B cell (primary cell): ENCODE measurements around the gene TRIM2. TPM values are rescaled to one million over a fixed set of nuclear protein-coding genes. Genes with fewer than 3 reads are reported as not detected.

ENCODE experiments used
- ATAC-seq: fragments of 200-7000 bp; cut with Tn5 transposase; one replicate; pipeline ENCODE4 v1.10.0; 2021; ENCODE audit warnings: low read depth, mild to moderate bottlenecking, moderate number of reproducible peaks, moderate library complexity
- CTCF ChIA-PET: fragments of 350-600 bp; sonication (Branson Sonifier 250); formaldehyde crosslinking; loops from one replicate; lab custom pipeline; 2021; ENCODE audit warnings: antibody characterized with exemption, inconsistent platforms; lab: Charles Lee
- POLR2A ChIA-PET: fragments of 350-600 bp; sonication (Branson Sonifier 250); formaldehyde crosslinking; loops from one replicate; lab custom pipeline; 2021; ENCODE audit warnings: antibody characterized with exemption; lab: Charles Lee
- DNase-seq: peaks from one replicate; pipeline ENCODE4 v3.0.0; 2013
- H2AFZ ChIP-seq: 2 replicates; pipeline ENCODE4 v1.6.1; 2012; ENCODE audit warnings: mild to moderate bottlenecking, low read depth, low read length; ENCODE audit not compliant: insufficient read depth, poor library complexity, severe bottlenecking
- H3K27ac ChIP-seq, 2 donors: 1 replicate in 1 of 2; 2 replicates in 1 of 2; pipeline ENCODE4 v1.5.1; 2012 to 2013; ENCODE audit warnings: low read length in 2 of 2, mild to moderate bottlenecking in 2 of 2, moderate library complexity in 1 of 2
- H3K27me3 ChIP-seq, 4 experiments: fragments of 200-600 bp in 1 of 4; sonication (generic) in 1 of 4; replicated peaks in 1 of 4; 1 replicate in 2 of 4; 2 replicates in 2 of 4; pipeline versions ENCODE4 v1.6.1 to v1.7.0; 2013 to 2016; ENCODE audit warnings: low read length in 3 of 4, mild to moderate bottlenecking in 2 of 4, mixed read lengths in 1 of 4, moderate library complexity in 1 of 4; ENCODE audit not compliant: insufficient read depth in 4 of 4, control insufficient read depth in 3 of 4; ENCODE audit errors: control extremely low read depth in 1 of 4
- H3K36me3 ChIP-seq, 2 experiments: replicated peaks in 1 of 2; 1 replicate in 1 of 2; 2 replicates in 1 of 2; pipeline versions ENCODE4 v1.6.1 to v1.7.1; 2013; ENCODE audit warnings: low read length in 1 of 2; ENCODE audit not compliant: insufficient read depth in 2 of 2, control insufficient read depth in 1 of 2; ENCODE audit errors: control extremely low read depth in 1 of 2, extremely low read depth in 1 of 2
- H3K4me1 ChIP-seq, 2 donors: fragments of 200-600 bp in 1 of 2; sonication (generic) in 1 of 2; 1 replicate in 1 of 2; 2 replicates in 1 of 2; pipeline versions ENCODE4 v1.5.1 to v1.6.1; 2013 to 2017; ENCODE audit warnings: low read length in 2 of 2; ENCODE audit not compliant: control insufficient read depth in 2 of 2, insufficient read depth in 2 of 2
- H3K4me2 ChIP-seq: replicated peaks from 2 replicates; pipeline ENCODE3; 2012; ENCODE audit warnings: mild to moderate bottlenecking, low read depth, low read length; ENCODE audit not compliant: poor library complexity, severe bottlenecking
- H3K4me3 ChIP-seq, 5 experiments: fragments of 200-600 bp in 1 of 5; sonication (generic) in 1 of 5; 1 replicate in 3 of 5; 2 replicates in 2 of 5; pipeline versions ENCODE4 v1.5.1 to v1.7.0; 2011 to 2016; ENCODE audit warnings: low read length in 4 of 5, mild to moderate bottlenecking in 4 of 5, low read depth in 2 of 5, control low read depth in 1 of 5, moderate library complexity in 1 of 5; ENCODE audit not compliant: insufficient read depth in 1 of 5; ENCODE audit errors: control extremely low read depth in 1 of 5, extremely low read depth in 1 of 5
- H3K79me2 ChIP-seq: fragments of 200-600 bp; sonication (generic); one replicate; pipeline ENCODE4 v1.6.0; 2016; ENCODE audit warnings: low read length; ENCODE audit not compliant: control insufficient read depth, insufficient read depth
- H3K9ac ChIP-seq: fragments of 200-600 bp; sonication (generic); 2 replicates; pipeline ENCODE4 v1.6.1; 2017; ENCODE audit warnings: mild to moderate bottlenecking, low read length, moderate library complexity
- H3K9me3 ChIP-seq, 3 donors: one replicate each; pipeline versions ENCODE4 v1.6.1 to v1.7.1; 2013; ENCODE audit warnings: low read length in 2 of 3; ENCODE audit not compliant: control insufficient read depth in 2 of 3, insufficient read depth in 1 of 3; ENCODE audit errors: control extremely low read depth in 1 of 3
- H4K20me1 ChIP-seq: 2 replicates; pipeline ENCODE4 v1.6.0; 2012; ENCODE audit warnings: mild to moderate bottlenecking, low read length; ENCODE audit not compliant: insufficient read depth, control insufficient read depth, poor library complexity, severe bottlenecking
- H3K27ac Mint-ChIP-seq: one replicate; pipeline ENCODE4 v1.8.0; 2021; ENCODE audit warnings: mixed read lengths
- H3K27me3 Mint-ChIP-seq: one replicate; pipeline ENCODE4 v1.8.0; 2021; ENCODE audit warnings: mixed read lengths
- H3K4me1 Mint-ChIP-seq: one replicate; pipeline ENCODE4 v1.8.0; 2021; ENCODE audit warnings: mixed read lengths
- H3K4me3 Mint-ChIP-seq: one replicate; pipeline ENCODE4 v1.8.0; 2021; ENCODE audit warnings: mixed read lengths
- H3K9me3 Mint-ChIP-seq: one replicate; pipeline ENCODE4 v1.8.0; 2022; ENCODE audit warnings: mixed read lengths; ENCODE audit not compliant: insufficient read depth
- CTCF ChIP-seq: fragments of 200-600 bp; IDR thresholded peaks from one replicate; pipeline ENCODE4 v1.8.0; 2022; ENCODE audit warnings: antibody characterized with exemption, mild to moderate bottlenecking
- EZH2 ChIP-seq: IDR thresholded peaks from 2 replicates; pipeline ENCODE4 v1.6.1; 2012; ENCODE audit warnings: borderline replicate concordance, low read depth, mild to moderate bottlenecking, moderate library complexity, low read length; ENCODE audit not compliant: insufficient read depth, poor library complexity, severe bottlenecking
- WGBS: methylation state at CpG from one replicate; pipeline ENCODE4 v1.1.5; 2013; ENCODE audit warnings: missing lambda C conversion rate; ENCODE audit not compliant: insufficient coverage; 5-methylcytosine and 5-hydroxymethylcytosine counted together
- intact Hi-C: fragments of 100-400 bp; cut with micrococcal nuclease; formaldehyde crosslinking; loops from one replicate; pipeline ENCODE4 v1.10.0; 2022
- polyA plus RNA-seq: library from polyadenylated mRNA; depleted of rRNA; stranded (reverse); fragments of >200 nt; gene quantifications from 2 replicates; pipeline ENCODE4 v1.2.3, GENCODE V29; 2012
- total RNA-seq, 2 donors: library from RNA; stranded (reverse); fragments of 120-200 nt in 1 of 2; gene quantifications; 1 replicate in 1 of 2; 2 replicates in 1 of 2; pipeline versions ENCODE4 v1.2.3 to v1.2.4, GENCODE V29; 2013 to 2022

The TRIM2 gene
- total and polyA plus RNA-seq, 2 donors (not counting 1 experiment from before 2014, with no cell fraction given), result 1.2 to 6.4 TPM

- no peaks in the 10 kb centered on the region for H3K4me1 ChIP-seq
- no peaks in the 10 kb centered on the region for H3K79me2 ChIP-seq
- WGBS, result 100% methylated on average over 1 of the region's 1 CpG
- CTCF ChIA-PET, result no interaction called here
- peaks cover 3% of the 10 kb centered on the region for H3K9me3 Mint-ChIP-seq
- intact Hi-C loops, result no loop called here
- H3K9me3 ChIP-seq, result peaks cover 0 to 10% (median 0%) of the 10 kb centered on the region in 3 donors
- POLR2A ChIA-PET, result no interaction called here
- H2AFZ ChIP-seq, result no peak overlapping the region
- H3K27me3 Mint-ChIP-seq, result no peaks in the 10 kb centered on the region
- no peak for ATAC-seq
- H3K4me3 ChIP-seq, result no peak overlapping the region
- H3K27ac Mint-ChIP-seq, result no peak overlapping the region
- no peaks in the 10 kb centered on the region for H3K27me3 ChIP-seq
- no peaks in the 10 kb centered on the region for H3K4me1 Mint-ChIP-seq
- H3K9ac ChIP-seq, result no peak overlapping the region
- no peaks in the 10 kb centered on the region for H4K20me1 ChIP-seq
- H3K36me3 ChIP-seq, result no peaks in the 10 kb centered on the region
- H3K27ac ChIP-seq, result no peak overlapping the region
- H3K4me2 ChIP-seq, result no peak overlapping the region
- H3K4me3 Mint-ChIP-seq, result no peak overlapping the region
- TF ChIP-seq EZH2 (no peak), CTCF (no peak)
- no peak for DNase-seq
Measured at GRCh38 chr4:153281476-153281875, 77.2 kb downstream of the TRIM2 start.

DNA sequence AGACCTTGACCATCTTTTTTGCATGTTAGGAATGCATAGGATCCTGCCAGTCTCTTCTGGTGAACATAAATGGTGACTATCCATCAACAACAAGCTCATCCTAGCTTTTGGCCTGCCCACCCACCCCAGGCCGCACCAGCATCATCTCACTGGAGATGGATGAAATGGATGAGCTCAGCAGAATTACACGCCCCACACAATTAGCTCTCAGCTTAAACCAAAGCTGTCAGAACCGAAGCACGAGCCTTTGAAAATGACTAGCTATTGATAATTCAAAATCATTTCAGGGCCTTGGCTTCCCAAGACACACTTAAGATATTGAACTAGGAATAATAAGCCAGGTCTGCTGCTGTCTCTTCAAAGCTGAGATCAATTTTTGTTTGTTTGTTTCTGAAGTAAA, 77.8 kb downstream of the TRIM2 start:
- no peak overlapping the region for H3K9ac ChIP-seq
- H3K4me3 Mint-ChIP-seq, result no peak overlapping the region
- no peak for TF ChIP-seq CTCF
- TF ChIP-seq EZH2, result no peak
- intact Hi-C loops, result no loop called here
- DNase-seq (no peak), ATAC-seq (no peak)
- no peaks in the 10 kb centered on the region for H3K4me1 ChIP-seq
- no peaks in the 10 kb centered on the region for H3K4me1 Mint-ChIP-seq
- no peak overlapping the region for H3K4me3 ChIP-seq
- H4K20me1 ChIP-seq, result no peaks in the 10 kb centered on the region
- no peak overlapping the region for H3K27ac ChIP-seq
- no peak overlapping the region for H3K27ac Mint-ChIP-seq
- peaks cover 3% of the 10 kb centered on the region for H3K9me3 Mint-ChIP-seq
- H3K79me2 ChIP-seq, result no peaks in the 10 kb centered on the region
- ChIA-PET CTCF (no interaction called here), POLR2A (no interaction called here)
- H3K36me3 ChIP-seq, result no peaks in the 10 kb centered on the region
- no peaks in the 10 kb centered on the region for H3K27me3 ChIP-seq
- 100% methylated on average over 2 of the region's 4 CpGs for WGBS
- H3K9me3 ChIP-seq, result peaks cover 0 to 10% (median 0%) of the 10 kb centered on the region in 3 donors
- no peak overlapping the region for H2AFZ ChIP-seq
- no peaks in the 10 kb centered on the region for H3K27me3 Mint-ChIP-seq
- no peak overlapping the region for H3K4me2 ChIP-seq
